Memory B cell (primary cell): ENCODE measurements around the gene GPER1.
"Not testable (repeated sequence)": the region's sequence is repeated elsewhere in the genome, so short reads cannot be mapped to it uniquely, and the experiment has no call there.

Source experiments
- ATAC-seq: fragments of 150-1000 bp; cut with Tn5 transposase; 2 replicates; pipeline ENCODE4 v1.10.0; 2021; ENCODE audit warnings: low read depth, mild to moderate bottlenecking, moderate library complexity
- DNase-seq, 2 donors: peaks; one replicate each; pipeline ENCODE4 v3.0.0; 2022; ENCODE audit warnings: low spot score in 2 of 2
- H3K27ac Mint-ChIP-seq: one replicate; pipeline ENCODE4 v1.8.0; 2022; ENCODE audit warnings: mild to moderate bottlenecking, moderate library complexity, mixed read lengths
- H3K27me3 Mint-ChIP-seq: one replicate; pipeline ENCODE4 v1.8.0; 2022; ENCODE audit warnings: mixed read lengths
- H3K36me3 Mint-ChIP-seq: one replicate; pipeline ENCODE4 v1.8.0; 2022; ENCODE audit warnings: mild to moderate bottlenecking, mixed read lengths
- H3K4me1 Mint-ChIP-seq: one replicate; pipeline ENCODE4 v1.8.0; 2022; ENCODE audit warnings: mixed read lengths
- H3K4me3 Mint-ChIP-seq: one replicate; pipeline ENCODE4 v1.8.0; 2022; ENCODE audit warnings: mild to moderate bottlenecking, moderate library complexity, mixed read lengths
- H3K9me3 Mint-ChIP-seq: one replicate; pipeline ENCODE4 v1.8.0; 2022; ENCODE audit warnings: mixed read lengths

The GPER1 gene

GRCh38 chr7:1071731-1072254 lies 16.1 kb upstream of the GPER1 start:
- ATAC-seq (no peak), DNase-seq (no peak)
- Mint-ChIP-seq H3K4me3 (no peak overlapping the region), H3K4me1 (peaks cover 7% of the 10 kb centered on the region), H3K9me3 (no peaks in the 10 kb centered on the region), H3K36me3 (peaks cover 1% of the 10 kb centered on the region), H3K27ac (no peak overlapping the region), H3K27me3 (peaks cover 4% of the 10 kb centered on the region)

DNA sequence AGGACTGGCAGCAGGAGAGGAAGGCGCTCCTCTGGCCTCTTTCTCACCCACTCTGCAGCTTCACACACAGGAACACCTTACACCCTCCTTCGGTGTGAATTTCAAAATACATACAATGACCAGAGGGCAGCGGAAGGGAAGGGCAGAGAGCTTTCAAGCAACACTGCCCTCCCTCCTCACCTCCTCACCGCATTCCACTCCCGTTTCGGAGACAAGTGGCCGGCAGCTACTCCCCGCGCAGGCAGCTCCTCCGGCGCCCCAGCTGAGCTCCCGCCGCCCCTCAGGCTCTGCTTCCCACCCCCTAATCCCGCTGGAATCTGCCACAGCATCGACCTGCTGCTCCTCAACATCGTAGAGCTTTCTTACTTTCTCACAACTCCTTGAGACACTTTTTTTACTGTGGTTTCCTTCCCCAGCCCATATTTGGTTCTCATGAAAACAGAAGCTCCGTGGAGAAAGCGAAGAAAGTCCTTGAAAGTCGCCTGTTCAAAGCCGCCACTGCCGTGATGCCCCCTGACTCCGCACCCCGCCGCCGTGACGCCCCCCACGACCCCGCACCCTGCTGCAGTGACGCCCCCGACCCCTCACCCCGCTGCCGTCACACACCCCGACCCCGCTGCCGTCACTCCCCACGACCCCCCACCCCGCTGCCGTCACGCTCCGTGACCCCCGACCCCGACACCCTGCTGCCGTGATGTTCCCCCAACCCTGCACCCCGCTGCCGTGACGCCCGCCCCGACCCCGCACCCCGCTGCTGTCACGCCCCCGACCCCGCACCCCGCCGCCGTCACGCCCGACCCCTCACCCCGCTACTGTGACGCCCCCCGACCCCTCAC lies 14.6 kb upstream of the GPER1 start:
- Mint-ChIP-seq H3K9me3 (no peaks in the 10 kb centered on the region), H3K4me3 (no peak overlapping the region), H3K36me3 (no peaks in the 10 kb centered on the region), H3K4me1 (peaks cover 7% of the 10 kb centered on the region), H3K27ac (no peak overlapping the region), H3K27me3 (peaks cover 4% of the 10 kb centered on the region)
- ATAC-seq (no peak), DNase-seq (no peak)

DNA sequence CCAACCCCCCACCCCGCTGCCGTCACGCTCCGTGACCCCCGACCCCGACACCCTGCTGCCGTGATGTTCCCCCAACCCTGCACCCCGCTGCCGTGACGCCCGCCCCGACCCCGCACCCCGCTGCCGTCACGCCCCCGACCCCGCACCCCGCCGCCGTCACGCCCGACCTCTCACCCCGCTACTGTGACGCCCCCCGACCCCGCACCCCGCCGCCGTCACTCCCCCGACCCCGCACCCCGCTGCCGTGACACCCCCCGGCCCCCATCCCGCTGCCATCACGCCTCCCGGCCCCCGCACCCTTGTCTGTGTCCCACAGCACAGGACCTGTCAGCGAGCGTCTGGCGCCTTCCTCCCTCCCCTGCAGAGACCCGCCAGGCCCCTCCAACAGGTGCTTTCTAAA lies 13.9 kb upstream of the GPER1 start:
- ATAC-seq, H3K4me3 Mint-ChIP-seq, H3K4me1 Mint-ChIP-seq, H3K27me3 Mint-ChIP-seq, H3K27ac Mint-ChIP-seq, H3K9me3 Mint-ChIP-seq, H3K36me3 Mint-ChIP-seq, DNase-seq: not testable (repeated sequence)

GRCh38 chr7:1074593-1075431 lies 13.1 kb upstream of the GPER1 start:
- H3K36me3 Mint-ChIP-seq: no peaks in the 10 kb centered on the region

DNA sequence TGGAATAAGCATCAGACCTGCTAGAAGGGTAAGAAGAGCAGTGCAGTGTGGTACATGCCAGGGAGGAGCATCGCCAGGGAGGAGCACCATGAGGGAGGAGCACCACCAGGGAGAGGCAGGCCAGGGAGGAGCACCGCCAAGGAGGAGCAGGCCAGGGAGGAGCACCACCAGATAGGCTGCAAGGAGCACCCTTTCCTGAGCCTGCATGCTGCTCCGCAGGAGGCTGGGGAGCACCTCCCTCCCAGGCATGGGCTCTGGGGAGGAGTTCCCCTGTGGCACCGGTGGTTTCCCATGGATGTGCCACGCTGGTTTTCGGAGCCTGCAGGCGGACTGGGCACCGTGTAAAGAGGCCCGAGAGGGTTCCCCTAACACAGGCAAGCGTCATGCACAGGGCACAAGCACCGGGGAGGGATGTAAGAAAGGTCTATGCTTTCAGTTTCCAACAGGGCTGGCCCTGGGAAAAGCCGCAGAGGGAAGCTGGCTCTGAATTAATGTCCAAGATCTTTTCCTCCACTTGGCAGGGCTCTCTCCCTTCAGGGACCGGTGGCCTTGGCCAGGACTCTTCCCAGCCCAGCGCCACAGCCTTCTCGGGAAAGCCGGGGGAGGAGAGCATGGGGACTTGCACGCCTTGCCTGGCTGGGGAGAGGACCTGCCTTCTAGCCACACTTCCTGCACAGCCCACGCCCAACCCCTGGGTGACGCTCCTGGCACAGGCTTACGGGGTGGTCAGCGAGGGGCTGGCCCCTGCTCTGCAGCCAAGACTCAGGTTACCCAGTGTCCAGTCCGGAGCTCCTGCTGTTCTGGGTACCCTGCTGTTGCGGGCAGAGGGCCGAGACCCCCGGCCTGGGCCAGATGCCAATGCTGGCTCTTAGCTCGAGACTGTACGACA lies 11.5 kb upstream of the GPER1 start:
- H3K27ac Mint-ChIP-seq: no peak overlapping the region
- peaks cover 7% of the 10 kb centered on the region for H3K4me1 Mint-ChIP-seq
- ATAC-seq (no peak), DNase-seq (no peak)
- H3K9me3 Mint-ChIP-seq: no peaks in the 10 kb centered on the region
- peaks cover 4% of the 10 kb centered on the region for H3K27me3 Mint-ChIP-seq
- no peak overlapping the region for H3K4me3 Mint-ChIP-seq
- H3K36me3 Mint-ChIP-seq: no peaks in the 10 kb centered on the region

More at GRCh38 chr7:1074593-1075431, 13.1 kb upstream of the GPER1 start:
- ATAC-seq: no peak
- no peak for DNase-seq
- Mint-ChIP-seq H3K27ac (no peak overlapping the region), H3K4me3 (no peak overlapping the region), H3K27me3 (peaks cover 4% of the 10 kb centered on the region), H3K9me3 (no peaks in the 10 kb centered on the region), H3K4me1 (peaks cover 7% of the 10 kb centered on the region)

DNA sequence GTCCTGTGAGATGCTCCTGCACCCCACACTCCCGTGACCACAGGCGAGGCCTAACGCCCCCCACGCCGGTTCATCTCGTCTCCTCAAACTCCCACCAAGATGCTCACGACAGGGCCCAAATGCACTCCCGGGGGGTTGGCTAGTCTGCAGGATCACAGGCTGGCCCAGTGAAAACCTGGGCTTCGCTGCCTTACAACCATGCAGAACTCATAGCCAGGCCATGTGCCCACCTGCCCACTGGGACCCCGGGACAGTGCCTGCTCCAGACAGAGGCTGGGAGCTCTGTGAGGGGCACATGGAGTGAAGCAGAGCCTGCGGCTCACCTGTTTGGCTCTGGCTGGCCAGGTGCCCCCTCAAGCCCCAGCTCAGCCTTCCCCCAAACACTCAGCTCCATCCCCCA lies 9.4 kb upstream of the GPER1 start:
- no peak overlapping the region for H3K4me3 Mint-ChIP-seq
- peaks cover 3% of the 10 kb centered on the region for H3K4me1 Mint-ChIP-seq

DNA sequence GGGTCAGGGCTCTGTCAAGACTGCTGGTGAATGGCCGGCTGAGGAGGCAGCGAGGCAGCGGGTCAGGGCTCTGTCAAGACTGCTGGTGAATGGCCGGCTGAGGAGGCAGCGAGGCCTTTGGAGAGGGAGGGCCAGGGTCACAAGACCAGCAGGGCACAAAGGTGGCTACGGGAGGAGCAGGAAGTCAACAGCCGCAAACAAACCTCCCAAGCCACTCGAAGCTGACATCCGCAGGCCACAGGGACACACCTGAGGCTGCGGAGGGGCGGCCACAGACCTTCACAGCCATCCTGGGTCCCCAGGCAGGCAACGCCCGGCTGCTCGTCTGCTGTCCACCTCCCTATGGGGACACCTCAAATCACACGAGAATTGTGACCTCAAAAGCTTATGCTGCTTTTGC lies 8.9 kb upstream of the GPER1 start:
- Mint-ChIP-seq H3K9me3 (no peaks in the 10 kb centered on the region), H3K27ac (no peak overlapping the region), H3K27me3 (peaks cover 2% of the 10 kb centered on the region), H3K36me3 (no peaks in the 10 kb centered on the region), H3K4me3 (no peak overlapping the region), H3K4me1 (peaks cover 3% of the 10 kb centered on the region)
- DNase-seq (no peak), ATAC-seq (no peak)

More for the DNA sequence above, 9.4 kb upstream of the GPER1 start:
- ATAC-seq: no peak
- DNase-seq: no peak
- Mint-ChIP-seq H3K27ac (no peak overlapping the region), H3K27me3 (peaks cover 2% of the 10 kb centered on the region), H3K36me3 (no peaks in the 10 kb centered on the region), H3K9me3 (no peaks in the 10 kb centered on the region)

DNA sequence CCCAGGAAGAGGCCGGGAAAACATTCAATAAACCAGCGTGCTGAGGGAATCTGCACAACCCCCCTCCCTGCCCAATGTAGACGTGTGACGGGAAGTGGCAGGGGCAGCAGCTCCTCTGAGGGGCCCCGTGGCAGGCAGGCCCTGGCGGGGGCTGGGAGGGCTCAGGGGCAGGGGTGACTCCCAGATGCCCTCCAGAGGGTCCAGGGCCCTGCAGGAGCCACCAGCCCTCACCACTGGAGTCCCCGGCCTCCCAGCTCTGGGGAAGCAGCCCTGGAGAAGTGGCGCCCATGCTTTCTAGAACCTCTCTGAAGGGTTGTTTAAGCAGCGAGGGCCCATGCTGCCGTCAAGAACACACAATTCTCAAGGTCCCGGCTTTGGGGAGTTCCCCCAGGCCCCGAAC lies 8.4 kb upstream of the GPER1 start:
- no peak overlapping the region for H3K4me3 Mint-ChIP-seq
- H3K27me3 Mint-ChIP-seq: no peaks in the 10 kb centered on the region
- DNase-seq (no peak), ATAC-seq (no peak)
- H3K4me1 Mint-ChIP-seq: peaks cover 1% of the 10 kb centered on the region
- H3K36me3 Mint-ChIP-seq: no peaks in the 10 kb centered on the region
- no peak overlapping the region for H3K27ac Mint-ChIP-seq
- no peaks in the 10 kb centered on the region for H3K9me3 Mint-ChIP-seq

DNA sequence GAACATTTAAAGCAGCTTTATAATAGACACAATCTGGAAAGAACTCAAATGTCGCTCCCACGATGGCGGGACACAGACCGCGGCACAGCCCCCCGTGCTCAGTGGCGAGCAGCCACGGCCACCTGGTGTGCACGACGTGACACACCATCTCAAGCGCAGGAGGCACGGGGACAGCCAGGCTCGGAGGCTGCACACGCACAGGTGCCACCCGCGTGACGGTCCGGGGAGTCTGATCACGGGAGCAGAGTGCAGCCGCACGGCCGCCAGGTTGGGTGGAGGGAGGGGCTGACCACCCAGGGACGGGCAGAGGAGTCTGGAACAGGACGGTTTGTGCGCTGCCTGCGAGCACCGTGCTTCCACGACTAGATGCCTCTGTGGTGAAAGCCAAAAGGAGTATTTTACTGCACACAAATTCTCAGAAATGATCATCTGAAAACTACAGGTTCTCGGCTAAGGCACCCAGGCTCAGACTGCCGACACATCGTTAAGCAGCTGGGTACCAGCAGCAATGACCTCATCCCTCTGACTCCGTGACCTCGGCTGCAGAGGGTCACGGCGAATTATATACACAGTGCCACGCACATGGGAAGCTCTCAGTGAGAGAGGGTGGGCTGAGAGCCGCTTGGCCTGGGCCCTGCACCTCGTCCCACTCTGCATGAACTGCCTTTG lies 7.5 kb upstream of the GPER1 start:
- no peaks in the 10 kb centered on the region for H3K36me3 Mint-ChIP-seq
- no peaks in the 10 kb centered on the region for H3K9me3 Mint-ChIP-seq
- peaks cover 5% of the 10 kb centered on the region for H3K4me1 Mint-ChIP-seq

DNA sequence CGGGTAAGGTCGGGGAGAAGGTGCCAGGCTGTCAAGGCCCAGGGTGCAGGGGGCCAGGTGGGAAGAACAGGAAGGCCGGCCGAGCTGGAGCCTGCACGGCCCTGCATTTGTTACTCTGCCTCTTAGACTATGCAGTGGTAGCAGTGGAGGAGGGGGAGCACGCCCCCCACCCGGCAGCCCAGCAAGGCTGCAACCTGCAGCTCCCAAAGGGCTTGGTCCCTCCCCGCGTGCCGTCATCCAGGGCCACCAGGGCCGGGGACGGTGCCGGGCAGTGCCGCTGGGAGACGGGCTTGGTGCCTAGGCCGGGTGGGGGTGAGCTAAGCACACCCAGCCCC lies 7.0 kb upstream of the GPER1 start:
- peaks cover 7% of the 10 kb centered on the region for H3K4me1 Mint-ChIP-seq
- DNase-seq (no peak), ATAC-seq (no peak)
- H3K27ac Mint-ChIP-seq: no peak overlapping the region
- no peaks in the 10 kb centered on the region for H3K9me3 Mint-ChIP-seq
- H3K4me3 Mint-ChIP-seq: no peak overlapping the region
- no peaks in the 10 kb centered on the region for H3K36me3 Mint-ChIP-seq
- H3K27me3 Mint-ChIP-seq: no peaks in the 10 kb centered on the region

More for the DNA sequence above, 7.5 kb upstream of the GPER1 start:
- no peaks in the 10 kb centered on the region for H3K27me3 Mint-ChIP-seq
- no peak for ATAC-seq
- DNase-seq: no peak
- H3K27ac Mint-ChIP-seq: no peak overlapping the region
- no peak overlapping the region for H3K4me3 Mint-ChIP-seq

GRCh38 chr7:1081336-1081735 lies 6.6 kb upstream of the GPER1 start:
- ATAC-seq (no peak), DNase-seq (no peak)
- Mint-ChIP-seq H3K27me3 (no peaks in the 10 kb centered on the region), H3K36me3 (no peaks in the 10 kb centered on the region), H3K4me1 (peaks cover 8% of the 10 kb centered on the region), H3K27ac (no peak overlapping the region), H3K9me3 (no peaks in the 10 kb centered on the region), H3K4me3 (no peak overlapping the region)

DNA sequence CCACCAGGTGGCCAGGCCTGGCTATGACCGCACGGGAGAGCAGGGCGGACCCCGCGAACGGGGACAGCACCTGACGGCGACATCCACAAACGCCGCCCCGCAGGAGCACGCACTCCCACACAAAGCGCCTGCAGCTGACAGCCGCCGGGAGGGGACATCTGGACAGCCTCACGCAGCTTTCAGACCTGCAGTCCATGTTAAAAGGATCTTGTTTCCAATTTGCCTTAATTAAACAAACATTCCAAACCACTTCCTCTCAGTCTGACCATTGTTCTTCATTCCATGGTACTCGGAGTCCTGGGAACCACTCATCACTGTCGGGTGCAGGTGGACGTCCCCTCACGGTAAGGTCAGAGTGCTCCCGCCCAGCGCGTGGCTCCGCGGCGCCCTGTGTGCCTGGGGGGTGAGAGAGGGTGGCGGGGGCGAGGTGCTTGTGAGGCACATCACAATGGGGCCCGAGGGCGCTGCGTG lies 5.9 kb upstream of the GPER1 start:
- no peak overlapping the region for H3K27ac Mint-ChIP-seq
- H3K9me3 Mint-ChIP-seq: no peaks in the 10 kb centered on the region
- H3K27me3 Mint-ChIP-seq: no peaks in the 10 kb centered on the region
- ATAC-seq (no peak), DNase-seq (no peak)
- H3K4me1 Mint-ChIP-seq: peaks cover 13% of the 10 kb centered on the region
- no peak overlapping the region for H3K4me3 Mint-ChIP-seq
- no peaks in the 10 kb centered on the region for H3K36me3 Mint-ChIP-seq
